ENCODE results near the gene POLG2. TPM values are rescaled to one million over a fixed set of nuclear protein-coding genes. Genes with fewer than 3 reads are reported as not detected.
A peak's percentile ranks its signal among the peaks of the same experiment; 100 is the strongest.

POLG2 gene
- total RNA-seq, 1 donor, result 8.2 TPM

DNA sequence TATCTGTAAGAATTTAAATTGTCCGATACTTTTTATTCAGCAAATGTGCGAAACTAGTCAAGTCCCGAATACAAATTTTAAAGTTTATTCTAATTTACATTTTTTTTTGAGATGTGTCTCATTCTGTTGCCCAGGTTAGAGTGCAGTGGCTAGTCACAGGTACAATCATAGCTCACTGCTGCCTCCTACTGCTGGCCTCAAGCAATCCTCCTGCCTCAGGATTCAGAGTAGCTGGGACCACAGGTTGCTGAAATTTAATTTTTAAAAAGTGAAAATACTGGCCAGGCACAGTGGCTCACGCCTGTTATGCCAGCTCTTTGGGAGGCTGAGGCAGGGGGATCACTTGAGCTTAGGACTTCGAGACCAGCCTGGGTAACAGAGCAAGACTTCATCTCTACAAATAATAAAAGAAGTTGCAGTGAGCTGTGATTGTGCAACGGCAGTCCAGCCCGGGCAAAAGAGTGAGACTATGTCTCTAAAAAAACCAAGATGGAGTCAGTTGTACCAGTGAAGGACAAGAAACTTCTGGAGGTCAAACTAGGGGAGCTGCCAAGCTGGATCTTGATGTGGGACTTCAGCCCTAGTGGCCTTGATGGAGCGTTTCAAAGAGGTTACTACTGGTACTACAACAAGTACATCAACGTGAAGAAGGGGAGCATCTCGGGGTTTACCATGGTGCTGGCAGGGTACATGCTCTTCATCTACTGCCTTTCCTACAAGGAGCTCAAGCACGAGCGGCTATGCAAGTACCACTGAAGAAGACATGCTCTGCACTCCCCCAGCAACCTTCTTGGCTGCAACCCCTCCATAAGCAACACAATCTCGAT is 5.6 kb downstream of the POLG2 start:
- TF ChIP-seq, protein P1, sequence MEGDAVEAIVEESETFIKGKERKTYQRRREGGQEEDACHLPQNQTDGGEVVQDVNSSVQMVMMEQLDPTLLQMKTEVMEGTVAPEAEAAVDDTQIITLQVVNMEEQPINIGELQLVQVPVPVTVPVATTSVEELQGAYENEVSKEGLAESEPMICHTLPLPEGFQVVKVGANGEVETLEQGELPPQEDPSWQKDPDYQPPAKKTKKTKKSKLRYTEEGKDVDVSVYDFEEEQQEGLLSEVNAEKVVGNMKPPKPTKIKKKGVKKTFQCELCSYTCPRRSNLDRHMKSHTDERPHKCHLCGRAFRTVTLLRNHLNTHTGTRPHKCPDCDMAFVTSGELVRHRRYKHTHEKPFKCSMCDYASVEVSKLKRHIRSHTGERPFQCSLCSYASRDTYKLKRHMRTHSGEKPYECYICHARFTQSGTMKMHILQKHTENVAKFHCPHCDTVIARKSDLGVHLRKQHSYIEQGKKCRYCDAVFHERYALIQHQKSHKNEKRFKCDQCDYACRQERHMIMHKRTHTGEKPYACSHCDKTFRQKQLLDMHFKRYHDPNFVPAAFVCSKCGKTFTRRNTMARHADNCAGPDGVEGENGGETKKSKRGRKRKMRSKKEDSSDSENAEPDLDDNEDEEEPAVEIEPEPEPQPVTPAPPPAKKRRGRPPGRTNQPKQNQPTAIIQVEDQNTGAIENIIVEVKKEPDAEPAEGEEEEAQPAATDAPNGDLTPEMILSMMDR (IDR thresholded peaks at IDR 0.05; ENCODE audit: insufficient read depth, low read length), result peak; percentile 76
- no peak overlapping the region for H3K4me3 ChIP-seq (ENCODE audit: low read depth, low read length)
- DNase-seq (ENCODE audit: low read depth), result peak; percentile 59

DNA sequence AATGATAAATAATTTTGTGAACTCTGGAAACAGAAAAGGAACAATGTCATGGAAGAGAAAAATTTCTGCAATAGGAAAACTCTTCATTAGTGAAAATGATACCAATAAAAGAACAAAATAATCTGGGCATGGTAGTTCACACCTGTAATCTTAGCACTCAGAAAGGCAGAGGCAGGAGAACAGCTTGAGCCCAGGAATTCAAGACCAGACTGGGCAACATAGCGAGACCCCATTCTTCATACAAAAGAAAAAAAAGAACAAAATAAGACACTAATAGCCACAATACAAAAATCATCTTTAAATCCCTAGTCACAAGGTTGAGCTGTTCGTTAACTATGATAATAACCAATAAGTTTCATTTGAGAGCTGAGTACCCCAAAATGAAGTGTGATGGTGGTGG is 8.6 kb downstream of the POLG2 start:
- no peak overlapping the region for H3K4me3 ChIP-seq (ENCODE audit: low read depth, low read length)
- DNase-seq (ENCODE audit: low read depth), result no peak

DNA sequence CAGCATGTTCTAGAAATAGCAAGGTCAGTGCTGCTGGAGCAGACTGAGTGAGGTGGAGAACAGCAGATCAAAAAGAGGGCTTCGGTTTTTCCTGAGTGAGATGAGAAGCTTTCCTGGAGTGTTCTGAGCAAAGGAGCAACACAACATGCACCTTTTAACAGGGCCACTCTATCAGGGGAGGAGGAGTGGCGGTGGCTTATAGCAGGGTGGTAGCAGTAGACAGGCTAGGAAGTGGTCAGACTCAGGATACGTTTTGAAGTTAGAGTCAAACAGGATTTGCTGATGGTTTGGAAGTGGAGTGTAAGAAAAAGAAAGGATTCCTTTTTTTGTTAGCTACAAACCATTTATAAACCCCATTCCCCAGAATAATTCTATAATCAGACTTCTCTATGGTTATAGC is 12.5 kb downstream of the POLG2 start:
- DNase-seq (ENCODE audit: low read depth), result no peak
- no peak overlapping the region for H3K4me3 ChIP-seq (ENCODE audit: low read depth, low read length)
- TF ChIP-seq, protein P1 (IDR thresholded peaks at IDR 0.05; ENCODE audit: insufficient read depth, low read length), result no peak

More for the DNA sequence above, 8.6 kb downstream of the POLG2 start:
- TF ChIP-seq, protein P1 (IDR thresholded peaks at IDR 0.05; ENCODE audit: insufficient read depth, low read length), result no peak

DNA sequence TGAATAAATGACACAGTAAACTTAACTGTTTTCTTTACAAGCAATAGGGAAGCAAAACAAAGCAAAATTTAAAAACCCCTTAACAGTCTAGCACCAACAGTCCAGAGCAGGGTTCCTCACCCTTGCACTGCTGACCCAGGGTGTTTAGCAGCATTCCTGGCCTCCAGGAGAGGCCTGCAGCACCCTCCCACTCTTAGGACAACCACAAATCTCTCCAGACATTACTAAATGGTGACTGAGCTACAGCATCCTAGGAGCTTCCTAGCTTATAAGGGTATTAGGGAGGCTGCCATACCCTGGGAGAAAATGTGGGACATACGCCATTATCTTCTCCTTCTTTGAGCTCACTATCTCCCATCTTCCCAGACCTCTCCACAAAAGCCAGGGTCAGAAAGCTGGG is 15.9 kb downstream of the POLG2 start:
- H3K4me3 ChIP-seq (ENCODE audit: low read depth, low read length), result no peak overlapping the region
- DNase-seq (ENCODE audit: low read depth), result no peak
- TF ChIP-seq, protein P1 (IDR thresholded peaks at IDR 0.05; ENCODE audit: insufficient read depth, low read length), result no peak

DNA sequence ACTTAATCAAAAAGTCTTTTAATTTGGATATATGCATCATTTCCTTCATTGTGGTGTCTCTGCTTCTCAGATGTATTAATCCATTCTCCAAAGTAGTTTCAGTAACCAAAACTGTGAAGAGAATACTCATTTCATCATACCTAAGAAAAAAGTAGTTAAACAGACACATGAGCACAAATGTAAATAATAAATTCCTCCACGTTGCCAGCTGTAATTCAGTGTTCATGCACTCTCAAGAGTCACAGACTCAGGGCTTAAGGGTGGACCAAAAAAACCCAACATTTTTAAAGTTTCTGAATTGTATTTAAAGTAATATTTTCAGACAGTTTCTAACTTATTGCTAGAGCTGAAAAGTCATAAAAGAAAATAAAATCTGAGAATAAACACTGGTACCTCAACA is 19.0 kb downstream of the POLG2 start:
- DNase-seq (ENCODE audit: low read depth), result no peak
- TF ChIP-seq, protein P1 (IDR thresholded peaks at IDR 0.05; ENCODE audit: insufficient read depth, low read length), result no peak
- H3K4me3 ChIP-seq (ENCODE audit: low read depth, low read length), result no peak overlapping the region

DNA sequence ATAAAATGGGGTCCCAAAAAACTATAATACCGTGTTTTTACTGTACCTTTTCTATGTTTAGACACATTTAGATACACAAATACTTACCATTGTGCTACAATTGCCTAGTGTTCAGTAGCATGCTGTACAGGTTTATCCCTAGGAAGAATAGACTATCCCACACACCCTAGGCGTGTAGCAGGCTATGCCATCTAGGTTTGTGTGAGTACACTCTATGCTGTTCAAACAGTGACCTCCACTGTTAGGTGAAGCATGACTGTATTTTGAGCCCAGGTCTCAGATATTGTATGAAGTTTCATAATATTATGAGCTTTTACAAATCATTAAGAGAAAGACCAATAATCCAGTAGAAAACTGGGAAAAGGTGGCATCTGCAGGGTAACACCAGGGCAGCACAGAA is 24.3 kb downstream of the POLG2 start:
- no peak overlapping the region for H3K4me3 ChIP-seq (ENCODE audit: low read depth, low read length)
- DNase-seq (ENCODE audit: low read depth), result no peak
- TF ChIP-seq, protein P1 (IDR thresholded peaks at IDR 0.05; ENCODE audit: insufficient read depth, low read length), result no peak
